HUES6 (cell line): Measurements from ENCODE around the gene MAPK8IP3.
A peak's percentile ranks its signal among the peaks of the same experiment; 100 is the strongest.

Source experiments
- H3K27ac ChIP-seq: 2 replicates; pipeline ENCODE4 v1.7.0; 2013; ENCODE audit warnings: low read depth, mild to moderate bottlenecking, low read length, inconsistent platforms
- H3K27me3 ChIP-seq: 2 replicates; pipeline ENCODE4 v1.6.1; 2013; ENCODE audit warnings: low read length; ENCODE audit not compliant: control insufficient read depth, insufficient read depth
- H3K36me3 ChIP-seq: 2 replicates; pipeline ENCODE4 v1.6.1; 2013; ENCODE audit warnings: low read length; ENCODE audit not compliant: control insufficient read depth, insufficient read depth
- H3K4me1 ChIP-seq: 2 replicates; pipeline ENCODE4 v1.6.1; 2013; ENCODE audit warnings: low read length; ENCODE audit not compliant: control insufficient read depth, insufficient read depth
- H3K4me3 ChIP-seq: 2 replicates; pipeline ENCODE4 v1.5.1; 2013; ENCODE audit warnings: low read depth, low read length
- H3K9ac ChIP-seq: one replicate; pipeline ENCODE4 v1.6.1; 2013; ENCODE audit warnings: mild to moderate bottlenecking, low read length
- H3K9me3 ChIP-seq: 2 replicates; pipeline ENCODE4 v1.6.1; 2013; ENCODE audit warnings: low read depth, low read length; ENCODE audit not compliant: control insufficient read depth, insufficient read depth

MAPK8IP3 gene

GRCh38 chr16:1669698-1670097, 36.3 kb upstream of the MAPK8IP3 start:
- Histone ChIP-seq H3K9me3 (no peaks in the 10 kb centered on the region), H3K4me3 (no peak overlapping the region), H3K4me1 (no peaks in the 10 kb centered on the region), H3K27ac (no peak overlapping the region), H3K9ac (no peak overlapping the region), H3K27me3 (no peaks in the 10 kb centered on the region), H3K36me3 (peaks cover 98% of the 10 kb centered on the region)

GRCh38 chr16:1670371-1670770, 35.6 kb upstream of the MAPK8IP3 start:
- peaks cover 98% of the 10 kb centered on the region for H3K36me3 ChIP-seq
- no peaks in the 10 kb centered on the region for H3K9me3 ChIP-seq

DNA sequence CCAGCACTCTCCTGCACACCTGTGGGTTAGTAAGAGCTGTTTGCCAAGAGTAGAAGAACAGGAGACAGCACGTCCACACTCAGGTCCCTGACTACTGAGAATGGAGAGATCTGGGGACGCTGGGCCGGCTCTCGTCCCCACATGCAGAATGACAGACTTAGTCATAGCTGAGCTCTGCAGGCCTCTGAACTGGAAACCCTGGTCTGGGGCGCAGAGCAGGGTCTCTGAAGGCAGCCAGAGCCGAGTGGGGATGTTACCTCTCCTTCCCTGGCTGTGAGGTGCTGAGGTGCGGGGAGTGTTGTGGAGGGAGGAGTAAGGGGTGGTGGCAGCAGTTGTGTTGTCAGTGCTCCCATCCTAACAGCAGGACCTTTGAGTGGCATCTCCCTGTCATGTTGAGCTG, 35.1 kb upstream of the MAPK8IP3 start:
- no peaks in the 10 kb centered on the region for H3K9me3 ChIP-seq
- no peak overlapping the region for H3K9ac ChIP-seq
- H3K36me3 ChIP-seq, result peaks cover 98% of the 10 kb centered on the region
- no peaks in the 10 kb centered on the region; the same call in 1 of the 2 replicates for H3K4me1 ChIP-seq
- H3K27me3 ChIP-seq, result no peaks in the 10 kb centered on the region
- no peak overlapping the region for H3K4me3 ChIP-seq
- H3K27ac ChIP-seq, result no peak overlapping the region

More at GRCh38 chr16:1670371-1670770, 35.6 kb upstream of the MAPK8IP3 start:
- H3K4me1 ChIP-seq, result no peaks in the 10 kb centered on the region; the same call in 1 of the 2 replicates
- H3K27ac ChIP-seq, result no peak overlapping the region
- no peak overlapping the region for H3K4me3 ChIP-seq
- no peak overlapping the region for H3K9ac ChIP-seq
- no peaks in the 10 kb centered on the region for H3K27me3 ChIP-seq

- Histone ChIP-seq H3K4me3 (no peak overlapping the region), H3K9me3 (no peaks in the 10 kb centered on the region), H3K9ac (no peak overlapping the region), H3K27ac (no peak overlapping the region), H3K36me3 (peaks cover 74% of the 10 kb centered on the region), H3K4me1 (peaks cover 4% of the 10 kb centered on the region; the same call in 1 of the 2 replicates), H3K27me3 (no peaks in the 10 kb centered on the region)
These were observed 32.4 kb upstream of the MAPK8IP3 start for GRCh38 chr16:1673424-1674151.

GRCh38 chr16:1674306-1674705, 31.7 kb upstream of the MAPK8IP3 start:
- no peaks in the 10 kb centered on the region for H3K27me3 ChIP-seq
- H3K9ac ChIP-seq, result no peak overlapping the region
- no peak overlapping the region for H3K27ac ChIP-seq
- peaks cover 4% of the 10 kb centered on the region; the same call in 1 of the 2 replicates for H3K4me1 ChIP-seq
- no peak overlapping the region for H3K4me3 ChIP-seq
- H3K9me3 ChIP-seq, result no peaks in the 10 kb centered on the region
- H3K36me3 ChIP-seq, result peaks cover 67% of the 10 kb centered on the region

GRCh38 chr16:1674751-1675664, 31.0 kb upstream of the MAPK8IP3 start:
- H3K4me3 ChIP-seq, result no peak overlapping the region
- H3K27me3 ChIP-seq, result no peaks in the 10 kb centered on the region
- no peaks in the 10 kb centered on the region for H3K9me3 ChIP-seq
- no peak overlapping the region for H3K27ac ChIP-seq
- peaks cover 8% of the 10 kb centered on the region; the same call in 1 of the 2 replicates for H3K4me1 ChIP-seq
- H3K9ac ChIP-seq, result no peak overlapping the region
- H3K36me3 ChIP-seq, result peaks cover 60% of the 10 kb centered on the region

DNA sequence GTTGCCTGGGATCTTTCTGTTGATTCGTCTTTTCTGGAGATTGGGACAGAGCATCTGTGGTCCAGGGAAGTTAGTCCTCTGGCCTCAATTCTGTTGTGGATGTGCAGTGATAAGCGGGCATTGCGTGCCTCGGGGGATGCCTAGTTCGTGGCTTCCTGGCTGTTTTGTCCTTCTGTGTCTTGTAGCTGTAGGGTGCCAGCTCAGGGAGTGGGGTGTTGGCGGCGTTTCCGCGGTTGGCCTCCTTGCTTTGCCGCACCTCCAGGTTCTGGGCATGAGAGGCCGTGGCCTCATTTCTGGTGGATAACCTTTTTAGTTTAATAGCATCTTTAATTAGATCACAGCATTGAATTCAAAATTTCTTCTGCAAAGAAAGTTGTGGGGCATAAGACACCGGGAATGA, 29.3 kb upstream of the MAPK8IP3 start:
- no peaks in the 10 kb centered on the region for H3K9me3 ChIP-seq
- H3K36me3 ChIP-seq, result peaks cover 59% of the 10 kb centered on the region
- H3K4me1 ChIP-seq, result peaks cover 19% of the 10 kb centered on the region; the same call in 1 of the 2 replicates
- no peak overlapping the region for H3K4me3 ChIP-seq
- no peak overlapping the region for H3K27ac ChIP-seq
- H3K27me3 ChIP-seq, result no peaks in the 10 kb centered on the region
- H3K9ac ChIP-seq, result no peak overlapping the region

DNA sequence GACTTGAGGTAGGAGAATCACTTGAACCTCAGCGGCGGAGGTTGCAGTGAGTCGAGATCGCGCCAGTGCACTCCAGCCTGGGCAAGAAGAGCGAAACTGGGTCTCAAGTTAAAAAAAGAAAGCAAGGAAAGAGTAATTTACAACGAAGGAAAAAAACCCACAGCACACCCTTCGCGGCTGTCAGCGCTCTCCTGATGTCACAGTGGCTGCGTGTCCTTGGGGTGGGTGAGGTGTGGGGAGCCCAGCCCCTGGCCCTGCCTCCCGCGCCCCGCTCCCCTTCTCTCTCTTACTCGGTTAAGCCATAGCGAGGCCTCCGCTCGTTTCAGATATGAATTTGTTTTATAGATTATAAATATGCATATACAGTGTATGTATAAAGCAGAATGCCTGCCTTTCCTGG, 28.7 kb upstream of the MAPK8IP3 start:
- no peaks in the 10 kb centered on the region for H3K27me3 ChIP-seq
- H3K9ac ChIP-seq, result no peak overlapping the region
- H3K4me1 ChIP-seq, result peaks cover 19% of the 10 kb centered on the region; the same call in 1 of the 2 replicates
- no peak overlapping the region for H3K27ac ChIP-seq
- H3K36me3 ChIP-seq, result peaks cover 56% of the 10 kb centered on the region
- peak overlapping the region; percentile 45 for H3K4me3 ChIP-seq
- no peaks in the 10 kb centered on the region for H3K9me3 ChIP-seq

- peaks cover 50% of the 10 kb centered on the region for H3K36me3 ChIP-seq
- H3K4me1 ChIP-seq, result peaks cover 19% of the 10 kb centered on the region; the same call in 1 of the 2 replicates
These were observed 28.0 kb upstream of the MAPK8IP3 start, which contains the start of gene JPT2 for GRCh38 chr16:1677942-1678499. Gene JPT2, plus strand, starts transcription at chr16:1678279. Its CDS starts 34 bp downstream, at chr16:1678313.

GRCh38 chr16:1678500-1679098, 27.4 kb upstream of the MAPK8IP3 start:
- Histone ChIP-seq H3K9ac (peak overlapping the region; percentile 94), H3K4me3 (peak overlapping the region; percentile 92), H3K36me3 (peaks cover 49% of the 10 kb centered on the region), H3K4me1 (peaks cover 19% of the 10 kb centered on the region; the same call in 1 of the 2 replicates), H3K27me3 (no peaks in the 10 kb centered on the region), H3K9me3 (no peaks in the 10 kb centered on the region), H3K27ac (peak overlapping the region; percentile 86)

More at GRCh38 chr16:1677942-1678499, 28.0 kb upstream of the MAPK8IP3 start, which contains the start of gene JPT2:
- no peaks in the 10 kb centered on the region for H3K27me3 ChIP-seq
- peak within 1 kb of the TSS; percentile 86 for H3K27ac ChIP-seq
- H3K9ac ChIP-seq, result peak within 1 kb of the TSS; percentile 94
- no peaks in the 10 kb centered on the region for H3K9me3 ChIP-seq
- H3K4me3 ChIP-seq, result peak within 1 kb of the TSS; percentile 92
